RWPE1 (cell line): ENCODE results near the gene MUTYH.

Source experiments
- CTCF ChIA-PET: fragments of 350-600 bp; sonication (Branson Sonifier 250); formaldehyde crosslinking; extraction: SDS; loops from one replicate; lab custom pipeline; 2021; lab: Yijun Ruan, JAX
- POLR2A ChIA-PET: fragments of 400-600 bp; formaldehyde crosslinking; extraction: SDS; loops from one replicate; lab custom pipeline; 2020; ENCODE audit warnings: antibody characterized with exemption; ENCODE audit not compliant: low non-redundant PET; lab: Yijun Ruan, JAX
- DNase-seq: peaks from one replicate; pipeline ENCODE4 v3.0.0; 2012; ENCODE audit warnings: low spot score
- H3K27ac ChIP-seq: fragments of 450-650 bp; 2 replicates; pipeline ENCODE4 v1.5.1; 2017
- TF ChIP-seq, protein P1 (sequence below): fragments of 450-650 bp; conservative IDR thresholded peaks from 2 replicates; pipeline ENCODE4 v1.5.1; 2017; ENCODE audit warnings: low read depth, mild to moderate bottlenecking

The MUTYH gene

DNA sequence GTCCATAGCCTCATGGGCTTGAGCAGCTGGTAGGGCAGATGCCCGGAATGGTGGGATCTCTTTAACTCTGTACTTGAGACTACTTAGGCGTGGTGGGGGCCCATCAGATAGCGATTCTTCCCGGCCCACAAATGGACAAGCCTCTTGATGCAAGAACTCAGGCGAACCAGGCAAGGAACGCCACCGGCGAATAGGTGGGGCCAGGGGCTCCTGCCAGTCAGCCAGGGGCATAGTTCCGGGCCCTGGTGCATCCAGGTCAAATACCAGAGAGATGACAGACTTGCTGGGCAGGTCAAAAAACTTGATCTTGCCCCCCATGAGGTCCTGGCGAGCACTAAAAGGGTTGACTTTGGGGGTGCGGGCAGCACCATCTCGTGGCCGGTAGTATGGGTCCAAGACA is 4.8 kb upstream of the MUTYH start:
- POLR2A ChIA-PET: interaction anchor here (1.4 kb wide), 1 partner anchor 41 kb away, joined by 4 read pairs; no protein-coding TSS in a partner anchor
- no peak for DNase-seq
- TF ChIP-seq, protein P1, sequence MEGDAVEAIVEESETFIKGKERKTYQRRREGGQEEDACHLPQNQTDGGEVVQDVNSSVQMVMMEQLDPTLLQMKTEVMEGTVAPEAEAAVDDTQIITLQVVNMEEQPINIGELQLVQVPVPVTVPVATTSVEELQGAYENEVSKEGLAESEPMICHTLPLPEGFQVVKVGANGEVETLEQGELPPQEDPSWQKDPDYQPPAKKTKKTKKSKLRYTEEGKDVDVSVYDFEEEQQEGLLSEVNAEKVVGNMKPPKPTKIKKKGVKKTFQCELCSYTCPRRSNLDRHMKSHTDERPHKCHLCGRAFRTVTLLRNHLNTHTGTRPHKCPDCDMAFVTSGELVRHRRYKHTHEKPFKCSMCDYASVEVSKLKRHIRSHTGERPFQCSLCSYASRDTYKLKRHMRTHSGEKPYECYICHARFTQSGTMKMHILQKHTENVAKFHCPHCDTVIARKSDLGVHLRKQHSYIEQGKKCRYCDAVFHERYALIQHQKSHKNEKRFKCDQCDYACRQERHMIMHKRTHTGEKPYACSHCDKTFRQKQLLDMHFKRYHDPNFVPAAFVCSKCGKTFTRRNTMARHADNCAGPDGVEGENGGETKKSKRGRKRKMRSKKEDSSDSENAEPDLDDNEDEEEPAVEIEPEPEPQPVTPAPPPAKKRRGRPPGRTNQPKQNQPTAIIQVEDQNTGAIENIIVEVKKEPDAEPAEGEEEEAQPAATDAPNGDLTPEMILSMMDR: no peak
- CTCF ChIA-PET: interaction anchor here (1.0 kb wide), 1 partner anchor 148 kb away, joined by 3 read pairs; no protein-coding TSS in a partner anchor
- H3K27ac ChIP-seq: peak overlapping the region; percentile 15

DNA sequence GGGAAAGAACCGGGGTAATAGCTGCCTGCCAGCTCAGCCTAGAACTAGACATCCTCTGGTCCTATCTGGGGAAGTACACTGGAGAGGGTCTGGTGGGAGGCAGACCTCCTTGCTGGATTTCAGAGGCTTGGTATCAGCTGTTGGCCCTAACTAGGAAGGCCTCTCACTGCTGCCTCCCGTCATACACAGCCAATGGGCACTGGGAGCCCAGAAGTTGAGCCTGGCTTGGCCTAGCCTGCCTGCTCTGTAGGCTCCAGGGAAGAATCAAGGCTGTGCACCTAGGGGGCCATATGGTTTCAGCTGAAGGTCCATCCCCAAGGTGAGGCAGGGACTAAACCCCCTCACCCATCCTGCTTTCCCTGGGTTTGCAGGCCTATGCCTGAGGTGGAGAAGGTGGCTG is 4.3 kb upstream of the MUTYH start:
- peak overlapping the region; percentile 15 for H3K27ac ChIP-seq
- POLR2A ChIA-PET: interaction anchor here (0.5 to 1.4 kb wide), 2 partner anchors 41 to 176 kb away, joined by 4 read pairs; no protein-coding TSS in a partner anchor
- TF ChIP-seq, protein P1: no peak
- DNase-seq: no peak
- CTCF ChIA-PET: interaction anchor here (0.6 kb wide), 1 partner anchor 46 kb away, joined by 3 read pairs; no protein-coding TSS in a partner anchor

DNA sequence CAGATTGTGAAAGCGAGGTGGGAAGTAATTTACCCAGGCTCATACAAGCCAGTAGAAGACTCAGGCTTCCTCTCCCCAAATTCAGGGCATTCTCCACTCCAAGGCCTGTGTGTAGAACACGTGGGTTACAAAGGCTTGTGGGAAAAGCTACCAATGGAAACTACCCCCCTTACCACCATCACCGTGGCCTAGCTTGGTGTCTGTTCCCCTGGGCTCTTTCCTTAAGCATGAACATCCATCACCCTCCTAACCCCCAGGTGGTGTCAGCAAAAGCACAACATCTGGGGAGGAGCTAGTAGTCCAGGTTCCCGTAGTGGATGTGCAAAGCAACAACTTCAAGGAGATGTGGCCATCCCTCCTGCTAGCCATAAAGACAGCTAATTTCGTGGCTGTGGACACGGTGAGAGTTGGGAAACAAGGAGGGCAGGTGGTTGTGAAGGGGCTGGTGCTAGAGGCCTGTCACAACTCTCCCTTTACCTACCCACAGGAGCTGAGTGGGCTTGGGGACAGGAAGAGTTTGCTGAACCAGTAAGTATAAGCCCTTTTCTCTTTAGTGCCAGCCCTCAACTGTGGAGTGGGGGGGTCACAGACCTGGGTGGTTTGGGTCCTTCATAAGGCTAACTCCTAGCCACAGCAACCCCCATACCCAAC is 701 bp upstream of the MUTYH start:
- no peak for DNase-seq
- TF ChIP-seq, protein P1: no peak
- peak overlapping the region; percentile 96 for H3K27ac ChIP-seq
- POLR2A ChIA-PET: interaction anchor here (0.5 to 2.1 kb wide), 8 partner anchors 7 to 330 kb away, joined by 3 to 6 read pairs (median 4); partner anchors contain the start of genes HECTD3 and PRDX1
- CTCF ChIA-PET: interaction anchor here (0.5 to 1.6 kb wide), 2 partner anchors 124 to 152 kb away, joined by 5 to 17 read pairs; no protein-coding TSS in a partner anchor

DNA sequence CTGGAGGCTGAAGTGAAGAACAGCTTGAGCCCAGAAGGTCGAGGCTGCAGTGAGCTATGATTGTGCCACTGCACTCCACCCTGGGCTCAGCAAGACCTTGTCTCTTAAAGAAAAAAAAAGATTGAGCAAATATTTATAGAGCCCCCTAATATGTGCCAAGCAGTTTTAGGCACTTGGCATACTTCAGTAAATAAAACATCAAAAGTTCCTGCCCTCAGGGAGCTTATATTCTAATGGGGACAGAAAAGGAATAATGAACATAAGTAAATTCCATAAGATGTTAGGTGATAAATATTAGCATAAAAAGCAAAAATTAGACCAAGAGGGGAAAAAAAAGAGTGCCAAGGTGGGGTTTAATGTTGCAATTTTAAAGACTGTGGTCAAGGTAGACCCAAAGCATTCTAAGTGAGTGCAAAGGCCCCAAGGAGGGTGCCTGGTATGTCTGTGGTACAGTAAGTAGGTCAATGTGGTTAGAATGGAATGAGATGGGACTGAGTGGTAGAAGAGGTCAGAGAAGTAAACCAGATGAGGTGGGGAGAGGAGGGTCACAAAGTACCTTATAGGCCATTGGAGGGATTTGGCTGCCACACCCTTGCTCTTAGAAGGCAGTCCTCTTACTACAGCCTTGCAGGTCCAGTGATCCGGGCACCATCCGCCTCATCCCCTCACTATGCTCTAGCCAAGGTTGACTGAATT is 2.5 kb downstream of the MUTYH start:
- no peak for DNase-seq
- CTCF ChIA-PET: interaction anchor here (0.6 kb wide), 1 partner anchor 38 kb away, joined by 6 read pairs; no protein-coding TSS in a partner anchor
- POLR2A ChIA-PET: no interaction called here
- TF ChIP-seq, protein P1: no peak
- no peak overlapping the region for H3K27ac ChIP-seq

DNA sequence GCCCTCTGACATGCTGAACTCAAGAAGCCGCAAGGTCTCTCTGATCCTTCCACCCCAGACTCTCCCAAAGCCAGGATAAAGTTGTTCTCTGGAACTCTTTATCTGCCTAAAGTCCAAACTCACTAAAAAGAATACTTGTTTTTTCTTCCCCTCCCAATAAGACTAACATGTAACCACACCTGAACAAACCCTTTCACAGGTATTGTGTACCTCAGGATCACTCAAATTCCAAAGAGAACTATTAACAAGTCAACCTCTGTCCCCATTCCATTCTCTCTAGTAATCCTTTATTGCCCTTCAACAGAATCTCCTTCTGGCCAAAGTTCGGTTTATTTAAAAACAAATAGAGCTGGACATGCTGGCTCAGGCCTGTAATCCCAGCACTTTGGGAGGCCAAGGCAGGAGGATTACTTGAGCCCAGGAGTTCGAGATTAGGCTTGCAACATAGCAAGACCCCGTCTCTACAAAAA is 4.3 kb downstream of the MUTYH start:
- ChIA-PET CTCF (no interaction called here), POLR2A (interaction anchor here (1.0 kb wide), 1 partner anchor 32 kb away, joined by 3 read pairs; no protein-coding TSS in a partner anchor)
- TF ChIP-seq, protein P1: no peak
- H3K27ac ChIP-seq: no peak overlapping the region
- DNase-seq: no peak
